Activated naive CD8-positive, alpha-beta T cell treated with anti-CD3 and anti-CD28 coated beads for 36 hours (primary cell): Measurements from ENCODE around the gene FBXO5. TPM values are rescaled to one million over a fixed set of nuclear protein-coding genes. Genes with fewer than 3 reads are reported as not detected.

ENCODE experiments used
- DNase-seq: peaks from one replicate; pipeline ENCODE4 v3.0.0; 2021
- H3K27ac Mint-ChIP-seq: one replicate; pipeline ENCODE4 v1.8.0; 2022; ENCODE audit warnings: mild to moderate bottlenecking, moderate library complexity, mixed read lengths
- H3K27me3 Mint-ChIP-seq: one replicate; pipeline ENCODE4 v1.8.0; 2022; ENCODE audit warnings: mild to moderate bottlenecking, mixed read lengths
- H3K36me3 Mint-ChIP-seq: one replicate; pipeline ENCODE4 v1.8.0; 2021; ENCODE audit warnings: mild to moderate bottlenecking, mixed read lengths
- H3K4me1 Mint-ChIP-seq: one replicate; pipeline ENCODE4 v1.8.0; 2021; ENCODE audit warnings: mixed read lengths
- H3K4me3 Mint-ChIP-seq: one replicate; pipeline ENCODE4 v1.8.0; 2022; ENCODE audit warnings: mild to moderate bottlenecking, moderate library complexity, mixed read lengths
- H3K9me3 Mint-ChIP-seq: one replicate; pipeline ENCODE4 v1.8.0; 2022; ENCODE audit warnings: mixed read lengths
- total RNA-seq, 2 experiments: library from RNA; stranded (reverse); gene quantifications; one replicate each; pipeline ENCODE4 v1.2.3, GENCODE V29; 2021

Gene FBXO5
- total RNA-seq, 2 experiments from 2014 or later = 51.4 to 52.6 TPM

DNA sequence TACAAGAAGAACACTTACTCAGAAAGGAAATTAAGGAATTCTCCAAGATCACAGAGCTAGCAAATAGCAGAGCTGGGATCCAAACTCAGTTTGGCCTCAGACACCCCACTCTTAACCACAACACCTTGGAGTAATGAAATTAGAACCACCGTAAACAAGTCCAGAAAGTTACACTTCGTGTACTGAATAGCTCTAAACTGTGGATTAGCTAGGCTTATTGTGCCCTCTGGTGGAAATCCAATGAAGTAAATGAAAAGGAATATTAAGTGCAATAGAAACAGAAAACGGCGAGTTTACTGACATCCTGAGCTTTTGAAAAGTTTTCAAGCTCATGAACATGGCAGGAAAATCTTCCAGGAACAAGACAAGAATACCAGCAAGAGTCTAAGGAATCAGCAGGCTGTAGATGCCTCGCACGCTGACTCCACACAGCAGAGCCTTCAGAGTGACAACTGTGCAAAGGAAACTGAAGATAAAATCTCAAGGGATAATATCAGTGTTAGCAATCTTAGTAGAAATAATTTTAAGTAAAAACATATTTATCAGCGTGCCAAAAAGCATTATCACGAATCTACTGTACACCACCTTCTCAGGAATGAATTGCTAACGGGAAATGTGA, 34.6 kb downstream of the FBXO5 start:
- Mint-ChIP-seq H3K27me3 (peaks cover 18% of the 10 kb centered on the region), H3K9me3 (no peaks in the 10 kb centered on the region), H3K4me3 (no peak overlapping the region), H3K36me3 (no peaks in the 10 kb centered on the region), H3K4me1 (peaks cover 8% of the 10 kb centered on the region), H3K27ac (no peak overlapping the region)
- no peak for DNase-seq

DNA sequence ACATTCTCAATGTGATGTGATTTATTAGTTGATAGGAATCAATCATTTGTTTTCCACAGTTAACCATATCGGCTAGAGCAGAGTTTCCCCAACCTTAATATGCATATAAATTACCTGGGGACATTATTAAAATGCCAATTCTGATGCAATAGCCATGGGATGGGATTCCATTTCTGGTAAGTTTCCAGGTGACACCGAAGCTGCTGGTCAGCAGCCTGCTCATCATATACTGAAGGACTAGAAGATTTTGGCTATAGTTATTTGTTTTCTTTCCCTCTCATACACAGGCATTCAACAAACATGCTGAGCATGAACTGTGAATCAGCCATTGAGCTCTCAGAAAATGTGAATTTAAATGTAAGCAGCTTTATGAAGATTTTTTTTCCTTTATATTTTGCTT, 35.8 kb downstream of the FBXO5 start:
- H3K9me3 Mint-ChIP-seq = no peaks in the 10 kb centered on the region
- DNase-seq = no peak
- no peaks in the 10 kb centered on the region for H3K36me3 Mint-ChIP-seq
- peaks cover 7% of the 10 kb centered on the region for H3K4me1 Mint-ChIP-seq
- no peak overlapping the region for H3K4me3 Mint-ChIP-seq
- H3K27ac Mint-ChIP-seq = no peak overlapping the region
- H3K27me3 Mint-ChIP-seq = peaks cover 12% of the 10 kb centered on the region

DNA sequence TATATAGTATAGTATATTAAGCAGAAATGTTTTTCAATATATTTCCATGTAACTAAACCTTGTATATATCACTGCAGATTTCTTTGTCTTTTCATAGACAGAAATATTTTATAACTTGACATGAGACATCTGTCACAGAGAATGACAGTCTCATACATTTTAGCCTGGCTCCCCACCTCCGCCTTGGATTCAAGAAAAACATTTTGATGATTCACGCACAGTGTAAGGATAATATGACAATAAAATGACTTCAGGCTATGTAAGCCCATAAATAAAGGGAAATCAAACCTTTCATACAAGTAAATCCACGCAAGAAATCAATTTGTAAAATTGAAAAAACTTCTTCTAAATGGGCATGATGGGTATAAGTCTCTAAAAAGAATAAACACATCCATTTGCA, 36.4 kb downstream of the FBXO5 start:
- H3K27me3 Mint-ChIP-seq = peaks cover 12% of the 10 kb centered on the region
- no peaks in the 10 kb centered on the region for H3K9me3 Mint-ChIP-seq
- H3K27ac Mint-ChIP-seq = no peak overlapping the region
- no peak for DNase-seq
- H3K4me1 Mint-ChIP-seq = peaks cover 4% of the 10 kb centered on the region
- H3K4me3 Mint-ChIP-seq = no peak overlapping the region
- no peaks in the 10 kb centered on the region for H3K36me3 Mint-ChIP-seq

DNA sequence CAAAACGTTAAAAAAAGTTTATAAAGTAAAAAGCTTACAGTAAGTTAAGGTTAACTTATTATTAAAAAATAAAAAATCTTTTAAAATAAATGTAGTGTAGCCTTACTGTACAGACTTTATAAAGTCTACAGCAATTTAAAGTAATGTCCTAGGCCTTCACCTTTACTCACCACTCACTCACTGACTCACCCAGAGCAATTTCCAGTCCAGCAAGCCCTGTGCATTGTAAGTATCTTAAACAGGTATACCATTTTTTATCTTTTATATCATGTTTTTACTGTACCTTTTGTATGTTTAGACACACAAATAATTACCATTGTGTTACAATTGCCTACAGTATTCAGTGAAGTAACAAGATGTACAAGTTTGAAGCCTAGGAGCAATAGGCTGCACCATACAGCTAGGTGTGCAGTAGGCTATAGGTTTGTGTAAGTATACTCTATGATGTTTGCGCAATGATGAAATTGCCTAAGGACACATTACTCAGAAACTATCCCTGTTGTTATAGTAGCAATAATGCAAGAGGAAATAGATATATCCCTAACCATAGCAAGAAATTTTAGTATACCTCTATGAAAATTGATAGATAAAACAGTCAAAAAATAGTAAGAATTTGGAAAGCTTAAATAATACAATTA, 39.5 kb downstream of the FBXO5 start:
- Mint-ChIP-seq H3K4me1 (peaks cover 4% of the 10 kb centered on the region), H3K27me3 (peaks cover 14% of the 10 kb centered on the region)
- DNase-seq = no peak

DNA sequence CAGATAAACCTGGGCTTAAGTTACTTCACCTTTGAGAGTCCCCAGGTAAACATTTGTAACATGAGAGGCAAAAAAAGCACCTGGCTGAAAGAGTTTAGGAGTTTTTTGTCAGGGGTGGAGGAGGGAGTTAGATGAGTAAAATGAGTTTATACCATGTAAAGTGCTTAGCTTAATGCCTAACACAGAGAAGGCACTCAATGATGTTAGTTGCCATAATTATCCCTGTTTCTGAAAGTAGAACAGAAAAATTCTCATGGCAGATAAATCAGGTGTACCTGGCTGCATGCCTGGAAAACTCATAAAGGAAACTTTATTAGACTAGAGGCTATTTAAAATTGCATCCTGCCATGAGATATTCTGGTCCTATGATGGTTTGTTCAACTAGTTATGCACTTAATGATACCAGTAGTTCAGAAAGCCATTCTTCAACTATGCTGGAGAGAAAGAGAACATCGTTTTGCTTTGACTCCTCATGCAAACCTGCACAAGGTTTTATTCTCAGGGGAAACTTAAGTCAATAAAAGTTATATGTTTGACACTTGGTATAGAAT, 40.4 kb downstream of the FBXO5 start:
- Mint-ChIP-seq H3K9me3 (no peaks in the 10 kb centered on the region), H3K4me3 (no peak overlapping the region), H3K27ac (no peak overlapping the region), H3K27me3 (peaks cover 19% of the 10 kb centered on the region), H3K36me3 (no peaks in the 10 kb centered on the region), H3K4me1 (no peaks in the 10 kb centered on the region)
- DNase-seq = no peak

More for the DNA sequence above, 39.5 kb downstream of the FBXO5 start:
- Mint-ChIP-seq H3K4me3 (no peak overlapping the region), H3K36me3 (no peaks in the 10 kb centered on the region), H3K9me3 (no peaks in the 10 kb centered on the region), H3K27ac (no peak overlapping the region)

DNA sequence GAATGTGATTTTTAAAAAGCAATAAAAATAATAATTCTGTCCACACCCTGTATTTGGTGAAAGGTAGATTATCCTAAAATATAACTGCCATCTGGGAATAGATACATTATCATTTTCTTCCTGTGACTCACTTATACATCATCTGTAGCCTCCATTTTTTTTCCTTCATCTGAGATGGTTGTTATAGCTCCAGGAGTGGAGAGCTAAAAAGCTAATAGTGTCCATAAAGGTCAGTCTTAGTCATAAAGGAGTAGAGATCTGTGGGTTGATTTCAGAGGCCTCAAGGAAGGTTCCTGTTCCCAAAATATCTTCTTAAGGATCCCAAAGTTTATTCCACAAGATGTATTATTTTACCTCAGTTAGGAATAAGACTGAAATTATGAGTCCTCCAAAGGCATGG, 41.1 kb downstream of the FBXO5 start:
- H3K9me3 Mint-ChIP-seq = no peaks in the 10 kb centered on the region
- H3K4me1 Mint-ChIP-seq = no peaks in the 10 kb centered on the region
- H3K4me3 Mint-ChIP-seq = no peak overlapping the region
- H3K27ac Mint-ChIP-seq = no peak overlapping the region
- peaks cover 19% of the 10 kb centered on the region for H3K27me3 Mint-ChIP-seq
- no peaks in the 10 kb centered on the region for H3K36me3 Mint-ChIP-seq
- no peak for DNase-seq

DNA sequence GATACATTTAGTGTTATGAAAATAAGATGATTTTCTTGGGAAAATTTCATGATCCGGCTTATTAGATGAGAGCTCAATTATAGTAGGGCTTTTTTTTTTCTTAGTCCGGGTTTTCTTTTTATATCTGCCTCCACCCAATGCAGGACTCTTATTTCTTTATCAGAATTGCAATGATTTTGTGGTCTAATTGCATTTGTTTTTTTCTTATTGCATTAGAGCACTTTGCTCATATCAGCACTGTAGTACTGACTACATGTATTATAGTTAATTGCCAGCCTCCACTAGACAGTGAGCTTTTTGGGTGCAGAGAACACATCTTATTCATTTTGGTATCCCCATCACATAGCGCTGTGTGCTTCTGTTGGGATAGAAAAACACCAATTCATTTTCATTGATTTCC, 50.0 kb downstream of the FBXO5 start:
- Mint-ChIP-seq H3K4me1 (no peaks in the 10 kb centered on the region), H3K36me3 (no peaks in the 10 kb centered on the region), H3K27ac (no peak overlapping the region), H3K27me3 (peaks cover 6% of the 10 kb centered on the region), H3K4me3 (no peak overlapping the region), H3K9me3 (no peaks in the 10 kb centered on the region)
- DNase-seq = no peak

DNA sequence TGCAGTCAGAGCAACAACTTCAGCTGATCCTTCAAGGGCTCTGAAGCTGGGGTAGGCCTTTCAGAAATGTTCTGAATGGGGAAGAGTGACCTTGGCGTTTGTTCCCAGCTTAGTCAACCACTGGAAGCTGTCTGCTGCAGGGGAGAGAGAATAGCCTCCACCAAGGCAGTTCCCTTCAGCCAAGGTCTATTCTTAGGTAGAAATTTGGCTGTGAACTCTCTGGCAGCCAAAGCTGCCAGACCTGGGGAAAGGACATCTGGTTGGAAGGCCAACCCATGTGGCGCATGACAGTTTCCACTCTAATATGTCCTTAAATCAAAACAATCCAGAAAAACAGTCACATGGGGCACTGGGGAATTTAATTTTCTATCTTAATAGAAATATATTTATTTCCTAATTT, 60.1 kb downstream of the FBXO5 start:
- no peaks in the 10 kb centered on the region for H3K9me3 Mint-ChIP-seq
- DNase-seq = no peak
- peaks cover 24% of the 10 kb centered on the region for H3K27me3 Mint-ChIP-seq
- no peaks in the 10 kb centered on the region for H3K4me1 Mint-ChIP-seq
- H3K4me3 Mint-ChIP-seq = no peak overlapping the region
- H3K36me3 Mint-ChIP-seq = no peaks in the 10 kb centered on the region
- no peak overlapping the region for H3K27ac Mint-ChIP-seq

Other genes starting within 250 kb of the FBXO5 start
- not detected for gene VIP, start 232.2 kb downstream of the FBXO5 start, total RNA-seq
- 10 to 100 TPM; 16.8 to 18.2 TPM for gene MTRF1L, start 19.7 kb upstream of the FBXO5 start, total RNA-seq
- not detected for gene RGS17, start 148.2 kb upstream of the FBXO5 start, total RNA-seq